Measurements from ENCODE around the gene DICER1.
A peak's percentile ranks its signal among the peaks of the same experiment; 100 is the strongest.
"Not testable (repeated sequence)": the region's sequence is repeated elsewhere in the genome, so short reads cannot be mapped to it uniquely, and the experiment has no call there.

DICER1 gene

DNA sequence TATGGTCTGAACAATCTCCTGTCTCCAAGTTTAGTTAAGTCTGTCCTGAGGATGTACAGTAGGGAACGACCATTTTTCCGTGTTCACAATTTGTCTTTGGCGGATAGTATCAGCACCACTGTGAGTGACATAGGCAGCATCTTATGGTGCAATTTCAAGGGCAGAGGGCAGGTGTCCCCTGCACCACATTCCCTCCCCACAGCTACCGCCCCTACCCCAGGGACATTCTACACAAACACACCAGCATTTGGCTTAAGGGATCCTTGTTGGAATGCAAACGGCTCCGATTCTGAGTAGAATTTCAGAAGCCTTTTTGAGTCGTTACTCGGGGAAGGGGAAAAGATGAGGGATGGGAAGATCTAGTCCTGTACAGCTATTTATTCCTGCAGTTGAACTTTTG, 25.1 kb upstream of the DICER1 start:
- H3K4me3 ChIP-seq (ENCODE audit: low read length): no peak overlapping the region
- H3K36me3 ChIP-seq (ENCODE audit: insufficient read depth, low read length): no peaks in the 10 kb centered on the region
- H3K27me3 ChIP-seq (ENCODE audit: insufficient read depth, low read length): no peaks in the 10 kb centered on the region
- H2AFZ ChIP-seq (ENCODE audit: low read depth, low read length): no peak overlapping the region
- H3K9me3 ChIP-seq (ENCODE audit: low read length): no peaks in the 10 kb centered on the region
- no peaks in the 10 kb centered on the region for H3K4me1 ChIP-seq (ENCODE audit: insufficient read depth, low read length)

DNA sequence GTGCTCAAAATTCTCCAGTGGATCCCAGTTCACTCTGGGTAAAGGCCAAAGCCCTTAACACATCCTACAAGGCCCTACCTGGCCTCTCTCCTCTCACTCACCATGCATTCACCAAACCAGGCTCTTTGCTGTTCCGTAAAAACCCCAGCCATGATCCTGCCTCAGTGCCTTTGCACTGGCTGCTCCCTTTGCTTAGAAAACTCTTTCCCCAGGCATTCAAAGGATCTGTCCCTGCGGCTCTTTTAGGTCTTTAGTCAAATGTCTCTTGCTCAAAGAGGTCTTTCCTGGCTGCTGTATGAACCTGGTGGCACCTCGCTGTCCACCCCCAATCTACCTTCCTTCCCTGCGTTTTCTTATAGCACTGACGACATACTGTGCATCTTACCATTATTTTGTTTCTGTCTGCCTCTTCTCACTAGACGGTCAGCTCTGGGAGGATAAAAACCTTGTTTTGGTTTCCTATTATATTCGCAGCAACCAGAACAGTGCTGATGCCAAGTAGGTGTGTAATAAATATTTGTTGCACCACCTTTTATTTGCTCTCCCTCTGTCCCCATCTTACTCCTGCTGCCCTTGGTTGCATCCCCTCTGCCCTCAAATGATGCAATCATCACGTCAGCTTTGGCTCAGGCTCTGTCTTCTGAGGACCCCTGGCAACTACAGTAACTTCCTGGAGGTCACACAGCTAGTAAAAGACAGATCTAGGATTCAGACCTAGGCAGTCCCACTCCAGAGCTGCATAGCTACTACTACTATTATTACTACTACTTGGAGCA, 23.8 kb upstream of the DICER1 start:
- Histone ChIP-seq H3K9me3 (ENCODE audit: low read length) (no peaks in the 10 kb centered on the region), H3K27me3 (ENCODE audit: insufficient read depth, low read length) (no peaks in the 10 kb centered on the region), H3K4me3 (ENCODE audit: low read length) (no peak overlapping the region), H3K36me3 (ENCODE audit: insufficient read depth, low read length) (no peaks in the 10 kb centered on the region), H2AFZ (ENCODE audit: low read depth, low read length) (no peak overlapping the region), H3K4me1 (ENCODE audit: insufficient read depth, low read length) (no peaks in the 10 kb centered on the region)

DNA sequence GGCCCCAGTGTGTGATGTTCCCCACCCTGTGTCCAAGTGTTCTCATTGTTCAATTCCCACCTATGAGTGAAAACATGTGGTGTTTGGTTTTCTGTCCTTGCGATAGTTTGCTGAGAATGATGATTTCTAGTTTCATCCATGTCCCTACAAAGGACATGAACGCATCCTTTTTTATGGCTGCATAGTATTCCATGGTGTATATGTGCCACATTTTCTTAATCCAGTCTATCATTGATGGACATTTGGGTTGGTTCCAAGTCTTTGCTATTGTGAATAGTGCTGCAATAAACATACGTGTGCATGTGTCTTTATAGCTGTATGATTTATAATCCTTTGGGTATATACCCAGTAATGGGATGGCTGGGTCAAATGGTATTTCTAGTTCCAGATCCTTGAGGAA, 18.3 kb upstream of the DICER1 start:
- not testable (repeated sequence) for H3K36me3 ChIP-seq (ENCODE audit: insufficient read depth, low read length); H3K9me3 ChIP-seq (ENCODE audit: low read length); H2AFZ ChIP-seq (ENCODE audit: low read depth, low read length); H3K27me3 ChIP-seq (ENCODE audit: insufficient read depth, low read length); H3K4me1 ChIP-seq (ENCODE audit: insufficient read depth, low read length); H3K4me3 ChIP-seq (ENCODE audit: low read length)

DNA sequence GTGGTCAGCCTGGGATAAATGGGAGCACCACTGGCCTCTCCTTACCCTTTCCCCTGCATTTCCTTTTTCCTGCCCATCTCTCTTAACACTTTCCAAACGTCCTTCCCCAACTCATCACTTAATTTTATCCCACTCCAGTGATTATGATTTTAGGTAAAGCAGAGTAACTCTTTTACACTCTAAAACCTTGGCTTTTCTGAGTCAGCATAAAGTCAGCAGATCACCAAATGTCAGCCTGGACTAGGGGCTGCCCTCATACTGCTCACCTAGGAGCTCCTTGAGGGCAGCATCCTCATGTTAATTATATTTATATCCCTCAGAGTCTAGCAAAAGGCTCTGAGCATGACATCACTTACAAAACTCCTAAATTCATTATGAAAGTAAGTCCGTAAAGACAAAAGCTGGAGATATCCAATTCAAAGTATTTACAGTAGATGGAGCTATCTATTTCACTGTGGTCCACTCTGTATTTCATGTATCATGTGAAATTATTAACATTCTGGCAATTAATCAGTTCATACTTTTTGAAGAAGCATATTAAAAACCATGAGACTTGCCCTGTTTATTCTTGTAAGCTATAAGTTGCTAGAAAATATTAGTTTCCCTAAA, 17.0 kb upstream of the DICER1 start:
- H3K27me3 ChIP-seq (ENCODE audit: insufficient read depth, low read length): no peaks in the 10 kb centered on the region
- no peaks in the 10 kb centered on the region for H3K9me3 ChIP-seq (ENCODE audit: low read length)
- H3K36me3 ChIP-seq (ENCODE audit: insufficient read depth, low read length): no peaks in the 10 kb centered on the region
- no peak overlapping the region for H2AFZ ChIP-seq (ENCODE audit: low read depth, low read length)
- no peaks in the 10 kb centered on the region for H3K4me1 ChIP-seq (ENCODE audit: insufficient read depth, low read length)
- no peak overlapping the region for H3K4me3 ChIP-seq (ENCODE audit: low read length)

DNA sequence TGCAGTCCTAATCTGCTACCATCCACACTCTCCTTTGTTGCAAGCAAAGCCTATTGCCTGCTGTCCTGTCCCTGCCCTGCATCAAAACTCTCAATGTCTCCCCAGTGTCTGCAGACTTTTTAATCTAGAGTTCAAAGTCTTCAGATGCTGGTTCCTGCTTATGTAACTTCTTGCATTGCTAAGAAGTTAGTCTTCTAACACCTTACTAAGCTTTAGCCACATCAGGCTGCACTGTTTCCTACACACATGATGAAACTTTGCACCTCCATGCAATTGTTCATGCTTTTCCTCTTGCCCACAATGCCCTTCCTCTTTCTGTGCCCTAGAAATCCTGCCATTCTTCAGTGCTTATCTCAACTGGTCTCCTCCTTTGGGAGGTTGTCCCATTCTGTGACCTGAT, 16.2 kb upstream of the DICER1 start:
- no peak overlapping the region for H3K4me3 ChIP-seq (ENCODE audit: low read length)
- no peak overlapping the region for H2AFZ ChIP-seq (ENCODE audit: low read depth, low read length)
- H3K9me3 ChIP-seq (ENCODE audit: low read length): no peaks in the 10 kb centered on the region
- H3K27me3 ChIP-seq (ENCODE audit: insufficient read depth, low read length): no peaks in the 10 kb centered on the region
- no peaks in the 10 kb centered on the region for H3K4me1 ChIP-seq (ENCODE audit: insufficient read depth, low read length)
- no peaks in the 10 kb centered on the region for H3K36me3 ChIP-seq (ENCODE audit: insufficient read depth, low read length)

DNA sequence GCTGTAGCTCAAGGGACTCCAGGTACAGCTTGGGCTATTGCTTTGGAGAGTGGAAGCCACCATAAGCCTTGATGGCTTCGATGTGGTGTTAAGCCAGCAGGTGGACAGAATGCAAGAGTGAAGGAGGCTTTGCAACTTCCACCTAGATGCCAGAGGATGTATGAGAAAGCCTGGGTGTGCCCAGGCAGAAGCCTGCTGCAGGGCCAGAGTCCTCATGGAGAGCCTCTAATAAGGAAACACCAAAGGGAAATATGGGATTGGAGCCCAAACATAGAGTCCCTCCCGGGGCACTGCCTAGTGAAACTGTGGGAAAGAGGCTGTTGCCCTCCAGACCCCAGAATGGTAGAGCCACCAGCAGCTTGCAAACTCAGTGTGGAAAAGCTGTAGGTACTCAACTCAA, 9.8 kb upstream of the DICER1 start:
- Histone ChIP-seq H3K4me1 (ENCODE audit: insufficient read depth, low read length) (no peaks in the 10 kb centered on the region), H3K27me3 (ENCODE audit: insufficient read depth, low read length) (no peaks in the 10 kb centered on the region), H3K4me3 (ENCODE audit: low read length) (no peak overlapping the region), H2AFZ (ENCODE audit: low read depth, low read length) (no peak overlapping the region), H3K9me3 (ENCODE audit: low read length) (peaks cover 6% of the 10 kb centered on the region), H3K36me3 (ENCODE audit: insufficient read depth, low read length) (no peaks in the 10 kb centered on the region)

DNA sequence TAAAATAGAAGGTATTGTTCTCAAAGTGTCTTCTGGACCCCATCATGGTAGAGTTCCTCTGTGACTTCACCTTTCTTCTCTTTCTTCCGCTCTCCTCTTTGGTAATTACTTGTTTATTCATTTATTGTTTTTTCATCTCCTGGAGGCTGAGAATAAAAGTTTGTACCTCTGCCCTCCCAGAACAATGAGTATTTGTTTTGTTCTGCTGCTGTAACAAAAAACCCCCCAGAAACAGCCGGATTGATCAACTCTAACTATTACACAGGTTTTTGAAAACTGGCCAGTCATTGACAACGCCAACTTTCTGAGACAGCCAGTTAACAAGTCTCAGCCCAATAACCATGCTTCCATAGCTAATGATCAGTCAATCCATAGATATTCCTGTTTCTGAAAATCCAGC, 8.2 kb upstream of the DICER1 start:
- Histone ChIP-seq H3K27me3 (ENCODE audit: insufficient read depth, low read length) (no peaks in the 10 kb centered on the region), H3K4me3 (ENCODE audit: low read length) (no peak overlapping the region), H3K4me1 (ENCODE audit: insufficient read depth, low read length) (no peaks in the 10 kb centered on the region), H2AFZ (ENCODE audit: low read depth, low read length) (no peak overlapping the region), H3K36me3 (ENCODE audit: insufficient read depth, low read length) (no peaks in the 10 kb centered on the region), H3K9me3 (ENCODE audit: low read length) (peaks cover 6% of the 10 kb centered on the region)

DNA sequence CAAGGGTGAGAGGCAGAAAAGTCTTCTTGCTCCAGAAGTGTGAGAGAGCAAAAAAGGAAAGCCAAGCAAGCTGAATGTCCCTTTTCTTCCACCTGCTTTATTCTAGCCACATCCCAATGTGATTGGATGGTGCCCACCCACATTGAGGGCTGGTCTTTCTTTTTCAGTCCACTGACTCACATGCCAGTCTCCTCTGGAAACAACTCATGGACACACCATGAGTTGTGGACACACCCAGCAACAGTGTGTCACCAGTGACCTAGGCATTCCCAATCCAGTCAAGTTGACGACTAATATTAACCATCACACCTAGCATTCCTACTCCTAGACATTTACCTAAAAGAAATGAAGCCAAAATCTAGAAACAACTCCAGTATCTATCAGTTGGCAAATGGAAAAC, 7.2 kb upstream of the DICER1 start:
- peaks cover 6% of the 10 kb centered on the region for H3K9me3 ChIP-seq (ENCODE audit: low read length)
- no peaks in the 10 kb centered on the region for H3K4me1 ChIP-seq (ENCODE audit: insufficient read depth, low read length)
- H3K27me3 ChIP-seq (ENCODE audit: insufficient read depth, low read length): no peaks in the 10 kb centered on the region
- H2AFZ ChIP-seq (ENCODE audit: low read depth, low read length): no peak overlapping the region
- H3K36me3 ChIP-seq (ENCODE audit: insufficient read depth, low read length): no peaks in the 10 kb centered on the region
- H3K4me3 ChIP-seq (ENCODE audit: low read length): no peak overlapping the region

DNA sequence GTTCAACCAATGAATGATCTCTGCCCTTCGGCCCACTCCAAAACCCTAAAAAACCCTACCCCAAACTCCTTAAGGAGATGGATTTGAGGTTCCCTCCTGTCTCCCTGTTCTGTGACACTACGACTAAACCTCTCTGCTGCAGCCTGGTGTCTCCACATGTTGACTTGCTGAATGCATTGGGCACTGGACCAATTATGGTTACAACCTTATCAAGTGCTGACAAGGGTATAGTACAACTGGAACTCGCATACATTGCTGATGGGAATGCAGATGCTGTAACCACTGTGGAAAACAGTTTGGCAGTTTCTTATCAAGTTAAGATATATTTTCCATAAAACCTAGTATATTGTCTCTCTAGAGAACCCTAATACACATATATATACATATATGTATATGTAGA, 6.3 kb upstream of the DICER1 start:
- H3K27me3 ChIP-seq (ENCODE audit: insufficient read depth, low read length): no peaks in the 10 kb centered on the region

DNA sequence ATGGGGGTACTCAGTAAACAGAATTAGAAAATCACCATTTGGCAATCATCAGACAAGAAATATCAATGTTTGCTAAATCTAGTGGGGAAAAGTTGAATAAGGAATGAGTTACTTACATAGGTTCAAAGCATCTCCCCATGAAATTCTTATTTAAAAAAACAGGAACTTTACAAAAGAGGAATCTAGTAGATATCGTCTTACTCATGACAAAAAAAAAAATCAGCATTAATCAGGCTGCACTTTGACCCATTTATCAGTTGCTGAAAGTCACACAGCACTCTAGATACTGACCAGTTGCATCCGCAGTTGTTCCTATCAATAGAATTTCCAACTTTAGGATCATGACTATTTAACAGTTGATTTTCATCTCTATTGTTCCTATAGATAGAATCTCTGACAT, 5.8 kb upstream of the DICER1 start:
- Histone ChIP-seq H3K36me3 (ENCODE audit: insufficient read depth, low read length) (no peaks in the 10 kb centered on the region), H2AFZ (ENCODE audit: low read depth, low read length) (no peak overlapping the region), H3K4me3 (ENCODE audit: low read length) (no peak overlapping the region), H3K4me1 (ENCODE audit: insufficient read depth, low read length) (peaks cover 2% of the 10 kb centered on the region), H3K9me3 (ENCODE audit: low read length) (peaks cover 6% of the 10 kb centered on the region), H3K27me3 (ENCODE audit: insufficient read depth, low read length) (no peaks in the 10 kb centered on the region)

More for the DNA sequence above, 6.3 kb upstream of the DICER1 start:
- no peaks in the 10 kb centered on the region for H3K4me1 ChIP-seq (ENCODE audit: insufficient read depth, low read length)
- H3K4me3 ChIP-seq (ENCODE audit: low read length): no peak overlapping the region
- H2AFZ ChIP-seq (ENCODE audit: low read depth, low read length): no peak overlapping the region
- no peaks in the 10 kb centered on the region for H3K36me3 ChIP-seq (ENCODE audit: insufficient read depth, low read length)
- peaks cover 6% of the 10 kb centered on the region for H3K9me3 ChIP-seq (ENCODE audit: low read length)

DNA sequence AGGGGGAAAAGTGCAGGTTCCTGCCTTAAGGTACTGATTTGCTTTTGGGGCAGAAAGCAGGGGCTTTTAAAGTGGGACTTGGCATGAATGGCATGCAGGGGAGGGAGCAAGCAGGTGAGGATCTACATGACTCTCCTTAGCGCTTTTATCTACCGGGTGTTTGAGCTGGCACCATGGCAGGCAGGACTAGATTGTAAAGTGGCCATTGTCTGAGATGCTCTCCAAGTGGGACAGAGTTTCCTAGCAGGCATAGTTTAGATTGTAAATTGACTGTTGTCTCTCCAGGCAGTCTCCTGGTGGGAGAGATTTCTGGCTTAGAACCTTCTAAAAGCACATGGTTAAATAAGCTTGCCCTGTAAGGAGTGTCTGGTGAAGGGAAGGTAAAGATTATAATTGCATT, 5.3 kb upstream of the DICER1 start:
- Histone ChIP-seq H2AFZ (ENCODE audit: low read depth, low read length) (no peak overlapping the region), H3K4me3 (ENCODE audit: low read length) (no peak overlapping the region), H3K4me1 (ENCODE audit: insufficient read depth, low read length) (peaks cover 2% of the 10 kb centered on the region), H3K9me3 (ENCODE audit: low read length) (peaks cover 6% of the 10 kb centered on the region), H3K36me3 (ENCODE audit: insufficient read depth, low read length) (no peaks in the 10 kb centered on the region), H3K27me3 (ENCODE audit: insufficient read depth, low read length) (no peaks in the 10 kb centered on the region)

DNA sequence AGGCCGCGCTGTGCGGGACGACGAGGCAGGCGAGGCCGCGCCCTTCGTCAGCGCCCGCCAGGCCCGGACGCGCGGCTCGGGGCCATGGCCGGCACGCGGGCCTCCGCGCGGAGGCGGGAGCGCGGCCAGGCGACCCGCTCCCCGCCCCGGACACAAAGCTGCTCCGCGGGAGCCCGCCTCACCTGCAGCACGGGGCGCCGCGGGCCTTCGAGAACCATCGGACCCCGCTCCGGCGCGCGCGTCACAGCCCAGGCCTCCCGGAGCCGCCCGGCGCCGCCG, 342 bp downstream of the DICER1 start:
- peak overlapping the region; percentile 65 for H3K4me3 ChIP-seq (ENCODE audit: low read length)
- no peaks in the 10 kb centered on the region for H3K27me3 ChIP-seq (ENCODE audit: insufficient read depth, low read length)
- H2AFZ ChIP-seq (ENCODE audit: low read depth, low read length): peak overlapping the region; percentile 59
- H3K4me1 ChIP-seq (ENCODE audit: insufficient read depth, low read length): peaks cover 17% of the 10 kb centered on the region
- no peaks in the 10 kb centered on the region for H3K36me3 ChIP-seq (ENCODE audit: insufficient read depth, low read length)
- no peaks in the 10 kb centered on the region for H3K9me3 ChIP-seq (ENCODE audit: low read length)

DNA sequence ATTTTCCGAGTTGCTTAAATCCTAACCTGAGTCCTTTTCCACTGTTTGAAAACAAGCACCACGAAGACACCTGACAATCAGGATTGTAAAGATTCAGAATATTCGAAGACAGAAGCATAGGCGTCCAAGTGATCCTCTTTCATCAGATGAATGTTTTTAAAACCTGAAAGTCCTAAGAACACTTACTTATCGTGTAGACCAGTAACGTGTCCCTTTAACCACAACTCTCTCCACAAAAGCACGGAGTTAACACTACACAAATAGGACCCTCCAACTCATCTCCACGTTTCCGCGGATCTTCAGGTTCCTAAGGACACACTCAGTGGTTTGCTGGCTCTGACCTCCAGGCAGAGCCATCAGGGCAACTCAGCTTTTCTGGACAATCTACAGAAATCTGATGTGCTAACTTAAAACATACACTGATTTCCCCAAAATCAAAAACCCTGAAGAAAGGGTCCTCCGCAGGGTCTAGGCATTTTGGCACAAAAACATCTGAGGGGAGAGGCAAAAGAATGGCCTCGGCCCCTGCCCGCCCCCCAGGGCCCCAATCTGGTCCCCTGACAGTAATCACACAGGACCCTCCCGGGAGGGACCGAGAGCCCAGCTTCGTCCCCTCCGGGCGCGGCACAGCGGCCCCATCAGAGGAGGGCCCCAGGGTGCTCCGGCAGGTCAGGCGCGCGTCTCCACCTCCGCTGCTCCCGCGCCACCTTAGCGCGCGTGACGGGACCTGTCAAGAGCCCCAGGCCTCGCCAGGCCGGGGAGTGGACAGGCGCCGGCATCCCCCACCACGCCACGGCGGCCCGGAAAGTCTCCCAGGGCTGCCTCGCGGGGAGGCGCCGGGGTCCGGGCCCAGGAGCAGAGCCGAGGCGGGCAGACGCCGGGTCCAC, 925 bp downstream of the DICER1 start:
- peak overlapping the region; percentile 78 for H2AFZ ChIP-seq (ENCODE audit: low read depth, low read length)
- no peaks in the 10 kb centered on the region for H3K27me3 ChIP-seq (ENCODE audit: insufficient read depth, low read length)
- H3K4me3 ChIP-seq (ENCODE audit: low read length): peak overlapping the region; percentile 65
- peaks cover 17% of the 10 kb centered on the region for H3K4me1 ChIP-seq (ENCODE audit: insufficient read depth, low read length)
- H3K9me3 ChIP-seq (ENCODE audit: low read length): no peaks in the 10 kb centered on the region
- H3K36me3 ChIP-seq (ENCODE audit: insufficient read depth, low read length): no peaks in the 10 kb centered on the region

Measured in neuron (in vitro differentiated cells).